ENCODE data around the gene ZNF823.
"Not testable (repeated sequence)": the region's sequence is repeated elsewhere in the genome, so short reads cannot be mapped to it uniquely, and the experiment has no call there.

- not testable (repeated sequence) for TF ChIP-seq POLR2AphosphoS5 (IDR thresholded peaks at IDR 0.05)
- TF ChIP-seq, protein P1, sequence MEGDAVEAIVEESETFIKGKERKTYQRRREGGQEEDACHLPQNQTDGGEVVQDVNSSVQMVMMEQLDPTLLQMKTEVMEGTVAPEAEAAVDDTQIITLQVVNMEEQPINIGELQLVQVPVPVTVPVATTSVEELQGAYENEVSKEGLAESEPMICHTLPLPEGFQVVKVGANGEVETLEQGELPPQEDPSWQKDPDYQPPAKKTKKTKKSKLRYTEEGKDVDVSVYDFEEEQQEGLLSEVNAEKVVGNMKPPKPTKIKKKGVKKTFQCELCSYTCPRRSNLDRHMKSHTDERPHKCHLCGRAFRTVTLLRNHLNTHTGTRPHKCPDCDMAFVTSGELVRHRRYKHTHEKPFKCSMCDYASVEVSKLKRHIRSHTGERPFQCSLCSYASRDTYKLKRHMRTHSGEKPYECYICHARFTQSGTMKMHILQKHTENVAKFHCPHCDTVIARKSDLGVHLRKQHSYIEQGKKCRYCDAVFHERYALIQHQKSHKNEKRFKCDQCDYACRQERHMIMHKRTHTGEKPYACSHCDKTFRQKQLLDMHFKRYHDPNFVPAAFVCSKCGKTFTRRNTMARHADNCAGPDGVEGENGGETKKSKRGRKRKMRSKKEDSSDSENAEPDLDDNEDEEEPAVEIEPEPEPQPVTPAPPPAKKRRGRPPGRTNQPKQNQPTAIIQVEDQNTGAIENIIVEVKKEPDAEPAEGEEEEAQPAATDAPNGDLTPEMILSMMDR (IDR thresholded peaks at IDR 0.05): not testable (repeated sequence)
Measured at GRCh38 chr19:11776669-11777068, 37.9 kb upstream of the ZNF823 start.

Data from gastroesophageal sphincter (tissue), 3 donors.